ENCODE data around the gene CFAP97D2. TPM values are rescaled to one million over a fixed set of nuclear protein-coding genes. Genes with fewer than 3 reads are reported as not detected.

The CFAP97D2 gene
- polyA plus RNA-seq, 1 donor (not counting 4 experiments of a cell fraction or from before 2014, with no cell fraction given), result not detected

- H3K9ac ChIP-seq (ENCODE audit: control insufficient read depth, extremely low read depth, insufficient read depth, low read length), result no peak overlapping the region
- no peak for TF ChIP-seq EZH2 (IDR thresholded peaks at IDR 0.05; ENCODE audit: low read length)
- TF ChIP-seq CTCF (optimal IDR thresholded peaks at IDR 0.05 in 1 of 3, IDR thresholded peaks at IDR 0.05 in 1 of 3, conservative IDR thresholded peaks at IDR 0.05 in 1 of 3; ENCODE audit: extremely low read depth in 1 of 3, insufficient read depth in 2 of 3, low read length in 3 of 3), result no peak
- no peaks in the 10 kb centered on the region for H3K9me1 ChIP-seq (ENCODE audit: control insufficient read depth, extremely low read depth, insufficient read depth, low read length)
- peaks cover 14% of the 10 kb centered on the region for H3K4me1 ChIP-seq (ENCODE audit: control insufficient read depth, extremely low read depth, insufficient read depth, low read length)
- H3K36me3 ChIP-seq (ENCODE audit: control insufficient read depth in 2 of 2, extremely low read depth in 1 of 2, insufficient read depth in 2 of 2, low read length in 2 of 2), result no peaks in the 10 kb centered on the region
- no peaks in the 10 kb centered on the region for H4K20me1 ChIP-seq (ENCODE audit: control insufficient read depth, extremely low read depth, insufficient read depth, low read length)
- dilution Hi-C loops (cut with MboI; ENCODE audit: extremely low pct_ligation_motif_present, low sequenced_read_pairs), result no loop called here
- H3K27me3 ChIP-seq (ENCODE audit: control insufficient read depth, extremely low read depth, insufficient read depth, low read length), result no peaks in the 10 kb centered on the region
- FAIRE-seq (no peak), DNase-seq (ENCODE audit: low read depth, low spot score) (no peak)
- H3K9me3 ChIP-seq (ENCODE audit: control insufficient read depth, low read depth, low read length), result no peaks in the 10 kb centered on the region
- H3K27ac ChIP-seq (ENCODE audit: control insufficient read depth, insufficient read depth, low read length), result no peak overlapping the region
- no peak overlapping the region for H3K4me2 ChIP-seq (ENCODE audit: control insufficient read depth, extremely low read depth, insufficient read depth, low read depth, low read length)
- no peak overlapping the region for H3K4me3 ChIP-seq (ENCODE audit: control insufficient read depth in 2 of 3, extremely low read depth in 1 of 3, insufficient read depth in 2 of 3, low read depth in 1 of 3, low read length in 3 of 3)
- no peak overlapping the region for H2AFZ ChIP-seq (ENCODE audit: control insufficient read depth, low read length)
- H3K79me2 ChIP-seq (ENCODE audit: control insufficient read depth, insufficient read depth, low read length), result peaks cover 6% of the 10 kb centered on the region
These were observed 44.0 kb upstream of the CFAP97D2 start for GRCh38 chr13:114134944-114135610.

GRCh38 chr13:114135731-114136171 is 43.3 kb upstream of the CFAP97D2 start:
- TF ChIP-seq EZH2 (IDR thresholded peaks at IDR 0.05; ENCODE audit: low read length) (no peak), CTCF (optimal IDR thresholded peaks at IDR 0.05 in 1 of 3, IDR thresholded peaks at IDR 0.05 in 1 of 3, conservative IDR thresholded peaks at IDR 0.05 in 1 of 3; ENCODE audit: extremely low read depth in 1 of 3, insufficient read depth in 2 of 3, low read length in 3 of 3) (no peak)
- H3K27me3 ChIP-seq (ENCODE audit: control insufficient read depth, extremely low read depth, insufficient read depth, low read length), result peaks cover 3% of the 10 kb centered on the region
- no peak overlapping the region for H2AFZ ChIP-seq (ENCODE audit: control insufficient read depth, low read length)
- H3K9me3 ChIP-seq (ENCODE audit: control insufficient read depth, low read depth, low read length), result no peaks in the 10 kb centered on the region
- FAIRE-seq (no peak), DNase-seq (ENCODE audit: low read depth, low spot score) (no peak)
- dilution Hi-C loops (cut with MboI; ENCODE audit: extremely low pct_ligation_motif_present, low sequenced_read_pairs), result no loop called here
- no peaks in the 10 kb centered on the region for H3K79me2 ChIP-seq (ENCODE audit: control insufficient read depth, insufficient read depth, low read length)
- H4K20me1 ChIP-seq (ENCODE audit: control insufficient read depth, extremely low read depth, insufficient read depth, low read length), result no peaks in the 10 kb centered on the region
- no peaks in the 10 kb centered on the region for H3K9me1 ChIP-seq (ENCODE audit: control insufficient read depth, extremely low read depth, insufficient read depth, low read length)
- H3K36me3 ChIP-seq (ENCODE audit: control insufficient read depth in 2 of 2, extremely low read depth in 1 of 2, insufficient read depth in 2 of 2, low read length in 2 of 2), result no peaks in the 10 kb centered on the region
- H3K4me2 ChIP-seq (ENCODE audit: control insufficient read depth, extremely low read depth, insufficient read depth, low read depth, low read length), result no peak overlapping the region
- H3K4me3 ChIP-seq (ENCODE audit: control insufficient read depth in 2 of 3, extremely low read depth in 1 of 3, insufficient read depth in 2 of 3, low read depth in 1 of 3, low read length in 3 of 3), result no peak overlapping the region
- H3K4me1 ChIP-seq (ENCODE audit: control insufficient read depth, extremely low read depth, insufficient read depth, low read length), result peaks cover 14% of the 10 kb centered on the region
- H3K9ac ChIP-seq (ENCODE audit: control insufficient read depth, extremely low read depth, insufficient read depth, low read length), result no peak overlapping the region
- H3K27ac ChIP-seq (ENCODE audit: control insufficient read depth, insufficient read depth, low read length), result no peak overlapping the region

Measured in keratinocyte (primary cell).